Natural killer cell (primary cell): Measurements from ENCODE around the gene MCTP1. TPM values are rescaled to one million over a fixed set of nuclear protein-coding genes. Genes with fewer than 3 reads are reported as not detected.

Source experiments
- ATAC-seq, 3 donors: fragments of 150-1000 bp in 2 of 3; fragments of 200-7000 bp in 1 of 3; cut with Tn5 transposase; 1 replicate in 1 of 3; 2 replicates in 2 of 3; pipeline ENCODE4 v1.10.0; 2021; ENCODE audit warnings: mild to moderate bottlenecking in 2 of 3, moderate library complexity in 2 of 3
- DNase-seq, 2 donors: peaks; one replicate each; pipeline versions ENCODE4 v3.0.0 to v3.0.0-alpha.2; 2013 to 2021; ENCODE audit warnings: mixed read lengths in 1 of 2
- H3K27ac ChIP-seq: one replicate; pipeline ENCODE4 v1.5.1; 2013; ENCODE audit warnings: mild to moderate bottlenecking, low read length
- H3K27me3 ChIP-seq: one replicate; pipeline ENCODE4 v1.6.1; 2013; ENCODE audit warnings: low read length; ENCODE audit not compliant: control insufficient read depth, insufficient read depth
- H3K36me3 ChIP-seq: one replicate; pipeline ENCODE4 v1.6.1; 2013; ENCODE audit warnings: low read length; ENCODE audit not compliant: control insufficient read depth, insufficient read depth
- H3K4me1 ChIP-seq: one replicate; pipeline ENCODE4 v1.6.1; 2013; ENCODE audit warnings: low read length; ENCODE audit not compliant: control insufficient read depth, insufficient read depth
- H3K4me3 ChIP-seq: one replicate; pipeline ENCODE4 v1.5.1; 2013; ENCODE audit warnings: low read length
- H3K9me3 ChIP-seq: one replicate; pipeline ENCODE4 v1.6.1; 2013; ENCODE audit warnings: low read length; ENCODE audit not compliant: control insufficient read depth, insufficient read depth
- H3K27ac Mint-ChIP-seq, 2 donors: one replicate each; pipeline ENCODE4 v1.8.0; 2022; ENCODE audit warnings: mild to moderate bottlenecking in 2 of 2, mixed read lengths in 2 of 2, moderate library complexity in 1 of 2
- H3K27me3 Mint-ChIP-seq, 2 donors: one replicate each; pipeline ENCODE4 v1.8.0; 2022; ENCODE audit warnings: low read depth in 2 of 2, mixed read lengths in 2 of 2
- H3K36me3 Mint-ChIP-seq: one replicate; pipeline ENCODE4 v1.8.0; 2022; ENCODE audit warnings: mixed read lengths
- H3K4me1 Mint-ChIP-seq, 2 donors: one replicate each; pipeline ENCODE4 v1.8.0; 2022; ENCODE audit warnings: mixed read lengths in 2 of 2
- H3K4me3 Mint-ChIP-seq: one replicate; pipeline ENCODE4 v1.8.0; 2022; ENCODE audit warnings: mild to moderate bottlenecking, moderate library complexity, mixed read lengths
- H3K9me3 Mint-ChIP-seq, 2 donors: one replicate each; pipeline ENCODE4 v1.8.0; 2022; ENCODE audit warnings: mixed read lengths in 2 of 2
- CTCF ChIP-seq: fragments of 200-600 bp; IDR thresholded peaks from one replicate; pipeline ENCODE4 v1.8.0; 2022; ENCODE audit warnings: antibody characterized with exemption
- WGBS: methylation state at CpG from one replicate; pipeline ENCODE4 v1.1.7; 2013; ENCODE audit warnings: missing lambda C conversion rate; ENCODE audit not compliant: insufficient coverage; 5-methylcytosine and 5-hydroxymethylcytosine counted together
- intact Hi-C: fragments of 100-400 bp; cut with micrococcal nuclease; formaldehyde crosslinking; loops from one replicate; pipeline ENCODE4 v1.14.2; 2022
- total RNA-seq, 4 donors: library from RNA; stranded (reverse); fragments of 120-200 nt in 1 of 4; gene quantifications; one replicate each; pipeline versions ENCODE4 v1.2.3 to v1.2.4, GENCODE V29; 2013 to 2022

Gene MCTP1
- total RNA-seq, 3 donors from 2014 or later (not counting 1 experiment from before 2014, with no cell fraction given): 4.7 to 15.1 (median 9.8) TPM

- H3K9me3 Mint-ChIP-seq: peaks cover 15 to 24% of the 10 kb centered on the region in 2 donors
- WGBS: 100% methylated on average over 1 of the region's 1 CpG
- H3K4me3 Mint-ChIP-seq: no peak overlapping the region
- H3K27me3 ChIP-seq: no peaks in the 10 kb centered on the region
- H3K27ac Mint-ChIP-seq: no peak overlapping the region
- no peaks in the 10 kb centered on the region for H3K4me1 Mint-ChIP-seq
- TF ChIP-seq CTCF: no peak
- H3K36me3 ChIP-seq: peaks cover 23% of the 10 kb centered on the region
- H3K36me3 Mint-ChIP-seq: peaks cover 49% of the 10 kb centered on the region
- no peak for ATAC-seq
- no peak overlapping the region for H3K27ac ChIP-seq
- peaks cover 3% of the 10 kb centered on the region for H3K9me3 ChIP-seq
- DNase-seq: no peak
- H3K4me3 ChIP-seq: no peak overlapping the region
- H3K27me3 Mint-ChIP-seq: no peaks in the 10 kb centered on the region
- H3K4me1 ChIP-seq: no peaks in the 10 kb centered on the region
- intact Hi-C loops: no loop called here
Measured at GRCh38 chr5:94658272-94658671, 626.6 kb downstream of the MCTP1 start.

Other genes with a start within 250 kb of the MCTP1 start
- gene FAM81B, start 106.3 kb upstream of the MCTP1 start, total RNA-seq: not detected